ENCODE results near the gene NYNRIN.
"Not testable (repeated sequence)": the region's sequence is repeated elsewhere in the genome, so short reads cannot be mapped to it uniquely, and the experiment has no call there.

The NYNRIN gene

GRCh38 chr14:24370748-24371147, 28.1 kb upstream of the NYNRIN start:
- no peak for DNase-seq

- not testable (repeated sequence) for DNase-seq
Measured at GRCh38 chr14:24371605-24372004, 27.2 kb upstream of the NYNRIN start.

- no peak for DNase-seq
Measured at GRCh38 chr14:24372701-24373416, 25.9 kb upstream of the NYNRIN start.

GRCh38 chr14:24376448-24377070, 22.2 kb upstream of the NYNRIN start:
- no peak for DNase-seq

GRCh38 chr14:24377126-24377525, 21.7 kb upstream of the NYNRIN start:
- DNase-seq, result no peak

GRCh38 chr14:24377657-24378056, 21.1 kb upstream of the NYNRIN start:
- no peak for DNase-seq

GRCh38 chr14:24378327-24378726, 20.5 kb upstream of the NYNRIN start:
- DNase-seq, result no peak

- DNase-seq, result no peak
Measured at GRCh38 chr14:24378981-24379906, 19.6 kb upstream of the NYNRIN start.

- DNase-seq, result no peak
Measured at GRCh38 chr14:24379907-24380730, 18.7 kb upstream of the NYNRIN start.

GRCh38 chr14:24381363-24382063, 17.3 kb upstream of the NYNRIN start:
- DNase-seq, result no peak

- DNase-seq, result no peak
Measured at GRCh38 chr14:24382064-24382371, 16.8 kb upstream of the NYNRIN start.

- DNase-seq, result no peak
Measured at GRCh38 chr14:24384169-24384568, 14.6 kb upstream of the NYNRIN start.

GRCh38 chr14:24385524-24385923, 13.3 kb upstream of the NYNRIN start:
- no peak for DNase-seq

- DNase-seq, result no peak
Measured at GRCh38 chr14:24387009-24387345, 11.8 kb upstream of the NYNRIN start.

GRCh38 chr14:24387579-24387978, 11.2 kb upstream of the NYNRIN start:
- not testable (repeated sequence) for DNase-seq

- no peak for DNase-seq
Measured at GRCh38 chr14:24388474-24389179, 10.2 kb upstream of the NYNRIN start.

- DNase-seq, result no peak
Measured at GRCh38 chr14:24389226-24389848, 9.5 kb upstream of the NYNRIN start.

GRCh38 chr14:24390701-24391468, 7.9 kb upstream of the NYNRIN start:
- DNase-seq, result no peak

- DNase-seq, result no peak
Measured at GRCh38 chr14:24392325-24393091, 6.3 kb upstream of the NYNRIN start.

GRCh38 chr14:24394275-24394674, 4.5 kb upstream of the NYNRIN start:
- no peak for DNase-seq
